Fibroblast of upper back skin (primary cell): Measurements from ENCODE around the gene CPNE1.

Experiments used
- DNase-seq: peaks from one replicate; pipeline ENCODE4 v3.0.0-alpha.2; 2013

Gene CPNE1

DNA sequence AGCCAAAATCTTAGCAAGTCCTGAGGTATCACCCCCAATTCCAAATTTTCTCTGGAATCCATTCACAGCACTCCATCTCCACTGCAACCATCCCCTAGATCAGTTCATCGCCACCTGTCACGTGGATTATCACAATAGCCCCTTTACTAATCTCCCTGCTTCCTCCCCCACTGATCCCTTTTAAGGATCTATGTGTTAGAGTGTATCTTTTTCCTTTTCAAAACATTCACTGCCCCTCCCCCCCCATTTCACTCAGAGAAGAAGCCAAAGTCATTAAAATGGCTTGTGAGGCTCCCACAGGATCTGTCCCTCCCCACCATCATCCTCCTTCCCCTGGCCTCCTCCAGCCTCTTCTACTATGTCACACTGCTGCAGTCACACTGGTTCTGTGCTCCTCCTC is 67.5 kb downstream of the CPNE1 start:
- DNase-seq = no peak

- DNase-seq = no peak
Observed at GRCh38 chr20:35595901-35596300, 68.8 kb downstream of the CPNE1 start.

- no peak for DNase-seq
Observed at GRCh38 chr20:35595456-35595855, 69.2 kb downstream of the CPNE1 start.

DNA sequence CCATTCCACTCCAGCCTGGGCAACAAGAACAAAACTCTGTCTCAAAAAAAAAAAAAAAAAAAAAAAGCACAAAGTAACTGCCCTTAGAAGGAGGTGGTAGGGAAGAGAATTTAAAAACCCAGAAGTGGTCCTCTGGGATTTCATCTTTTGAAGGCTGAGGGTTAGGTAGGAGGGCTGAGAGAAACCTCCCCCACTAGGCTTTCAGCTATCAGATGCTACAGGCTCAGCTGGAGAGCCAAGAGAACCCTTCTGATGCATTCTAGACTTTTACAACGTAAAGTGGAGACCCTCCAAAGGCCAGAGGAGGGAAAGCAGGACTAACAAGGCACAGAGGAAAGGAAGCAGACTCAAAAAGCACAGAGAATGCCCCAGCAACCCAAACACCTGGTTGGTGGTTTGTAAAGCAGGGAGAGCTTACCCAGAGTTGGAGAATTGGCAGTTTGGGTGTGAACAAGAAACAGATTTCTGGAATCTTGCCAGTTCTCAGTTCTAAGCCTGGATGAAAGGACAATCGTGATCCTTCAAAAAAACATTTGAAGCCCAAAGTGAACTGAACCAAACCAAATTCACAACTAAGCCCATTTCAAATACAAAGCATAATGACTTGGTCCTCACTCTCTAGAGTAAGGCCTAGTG is 72.2 kb downstream of the CPNE1 start:
- no peak for DNase-seq

DNA sequence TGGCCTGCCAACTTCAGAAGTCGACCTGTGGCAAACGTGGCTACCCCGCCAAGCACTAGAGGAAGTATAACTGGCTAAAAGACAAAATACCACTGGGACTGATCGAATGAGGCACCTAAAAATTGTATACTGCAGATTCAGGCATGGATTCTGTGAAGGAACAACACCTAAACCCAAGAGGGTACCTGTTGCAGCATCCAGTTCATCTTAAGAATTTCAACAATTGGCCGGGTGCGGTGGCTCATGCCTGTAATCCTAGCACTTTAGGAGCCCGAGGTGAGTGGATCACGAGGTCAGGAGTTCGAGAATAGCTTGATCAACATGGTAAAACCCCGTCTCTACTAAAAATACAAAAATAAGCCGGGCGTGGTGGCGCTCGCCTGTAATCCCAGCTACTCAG is 76.3 kb downstream of the CPNE1 start:
- no peak for DNase-seq

DNA sequence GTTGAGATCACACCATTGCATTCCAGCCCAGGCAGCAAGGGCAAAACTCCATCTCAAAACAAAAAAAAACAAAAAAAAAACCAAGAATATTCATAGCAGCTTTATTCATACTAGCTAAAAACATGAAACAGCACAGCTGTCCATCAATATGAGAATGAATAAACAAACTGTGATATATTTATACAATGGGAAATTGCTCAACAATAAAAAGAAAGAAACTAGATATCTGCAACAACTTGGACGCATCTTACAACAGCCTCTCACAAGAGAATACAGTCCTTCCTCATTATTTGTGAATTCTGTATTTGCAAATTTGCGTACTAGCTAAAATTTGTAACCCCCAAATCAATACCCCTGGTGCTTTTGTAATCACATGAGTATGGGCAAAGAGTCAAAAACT is 77.3 kb downstream of the CPNE1 start:
- no peak for DNase-seq

DNA sequence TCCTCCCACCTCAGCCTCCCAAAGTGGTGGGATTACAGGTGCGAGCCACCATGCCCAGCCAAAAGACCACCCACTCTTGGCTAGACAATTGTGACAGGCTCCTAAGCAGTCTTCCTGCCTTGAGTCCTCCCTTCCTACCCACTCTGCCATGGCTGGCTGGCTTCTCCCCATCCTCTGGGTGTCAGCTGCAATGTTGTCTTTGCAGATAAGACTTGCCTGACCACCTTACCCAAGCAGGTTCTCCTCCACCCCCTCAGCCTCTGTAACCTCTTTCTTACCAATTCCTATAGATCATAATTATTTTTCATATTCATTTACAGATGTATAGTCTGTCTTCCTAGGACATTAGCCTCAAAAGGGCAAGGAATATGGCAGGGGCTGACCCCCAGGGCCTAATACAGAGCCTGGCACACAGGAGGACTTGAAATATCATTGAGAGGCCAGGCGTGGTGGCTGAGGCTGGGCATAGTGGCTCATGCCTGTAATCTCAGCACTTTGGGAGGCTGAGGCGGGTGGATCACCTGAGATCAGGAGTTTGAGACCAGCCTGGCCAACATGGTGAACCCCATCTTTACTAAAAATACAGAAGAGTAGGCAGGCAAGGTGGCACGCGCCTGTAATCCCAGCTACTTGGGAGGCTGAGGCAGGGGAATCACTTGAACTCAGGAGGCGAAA is 77.8 kb downstream of the CPNE1 start:
- DNase-seq = no peak

- no peak for DNase-seq
Observed at GRCh38 chr20:35583636-35584560, 80.8 kb downstream of the CPNE1 start.

DNA sequence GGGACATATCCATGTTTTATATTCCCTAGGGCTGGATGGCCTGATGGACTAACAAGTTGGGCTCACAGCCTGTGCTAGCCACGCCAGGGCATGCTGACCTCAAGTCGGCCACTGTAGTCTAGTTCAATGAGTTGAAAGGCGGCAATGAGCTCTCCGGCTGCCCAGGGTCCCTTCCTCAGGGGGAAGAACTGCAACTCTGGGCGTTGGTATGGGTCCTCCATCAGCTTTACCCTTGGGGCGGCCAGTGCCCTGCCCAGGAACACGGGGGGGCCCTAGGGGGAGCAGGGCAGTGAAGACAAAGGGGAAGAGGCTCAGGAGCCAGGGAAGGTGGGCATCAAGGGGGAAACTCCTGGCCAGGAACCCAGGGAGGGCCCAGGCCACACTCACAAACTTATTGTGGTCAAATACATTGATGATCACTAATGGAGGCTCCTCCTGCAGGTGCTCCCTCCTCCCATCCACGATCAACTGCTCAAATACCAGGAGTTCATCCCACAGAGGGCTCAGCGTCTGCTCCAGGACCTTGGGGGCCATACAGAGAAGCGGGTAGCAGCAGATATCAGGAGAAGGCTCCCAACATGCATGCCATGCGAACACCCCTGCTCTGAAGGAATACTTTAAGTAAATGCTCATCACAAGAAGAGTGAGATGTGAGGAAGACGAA is 81.8 kb downstream of the CPNE1 start:
- no peak for DNase-seq

- DNase-seq = no peak
Observed at GRCh38 chr20:35582131-35582530, 82.6 kb downstream of the CPNE1 start.

DNA sequence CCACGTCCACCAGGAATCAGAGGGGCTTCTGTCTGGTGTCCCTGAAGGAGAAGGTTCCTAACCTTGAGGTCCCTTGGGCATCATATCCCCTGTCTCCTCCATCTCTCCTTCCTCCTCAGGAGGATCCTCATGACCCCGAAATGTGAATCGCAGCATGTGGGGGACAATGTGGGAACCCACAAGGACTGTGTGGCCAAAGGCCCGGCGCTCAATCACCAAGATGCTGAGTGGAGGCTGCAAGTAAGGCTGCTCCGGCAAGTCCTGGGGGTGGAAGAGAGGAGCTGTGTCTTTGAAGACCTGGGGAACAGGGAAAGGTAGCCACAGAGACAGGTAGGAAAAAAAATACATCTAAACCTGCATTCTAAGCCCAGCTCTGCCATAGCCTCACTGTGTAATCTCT is 85.5 kb downstream of the CPNE1 start:
- no peak for DNase-seq

GRCh38 chr20:35578469-35578868 is 86.2 kb downstream of the CPNE1 start:
- DNase-seq = no peak

- DNase-seq = no peak
Observed at GRCh38 chr20:35576816-35577215, 87.9 kb downstream of the CPNE1 start.
